Measurements from ENCODE around the gene AUTS2.

- TF ChIP-seq EZH2 (IDR thresholded peaks at IDR 0.05; ENCODE audit: borderline replicate concordance, low read depth, low read length, poor library complexity, severe bottlenecking): no peak
- TF ChIP-seq, protein P1, sequence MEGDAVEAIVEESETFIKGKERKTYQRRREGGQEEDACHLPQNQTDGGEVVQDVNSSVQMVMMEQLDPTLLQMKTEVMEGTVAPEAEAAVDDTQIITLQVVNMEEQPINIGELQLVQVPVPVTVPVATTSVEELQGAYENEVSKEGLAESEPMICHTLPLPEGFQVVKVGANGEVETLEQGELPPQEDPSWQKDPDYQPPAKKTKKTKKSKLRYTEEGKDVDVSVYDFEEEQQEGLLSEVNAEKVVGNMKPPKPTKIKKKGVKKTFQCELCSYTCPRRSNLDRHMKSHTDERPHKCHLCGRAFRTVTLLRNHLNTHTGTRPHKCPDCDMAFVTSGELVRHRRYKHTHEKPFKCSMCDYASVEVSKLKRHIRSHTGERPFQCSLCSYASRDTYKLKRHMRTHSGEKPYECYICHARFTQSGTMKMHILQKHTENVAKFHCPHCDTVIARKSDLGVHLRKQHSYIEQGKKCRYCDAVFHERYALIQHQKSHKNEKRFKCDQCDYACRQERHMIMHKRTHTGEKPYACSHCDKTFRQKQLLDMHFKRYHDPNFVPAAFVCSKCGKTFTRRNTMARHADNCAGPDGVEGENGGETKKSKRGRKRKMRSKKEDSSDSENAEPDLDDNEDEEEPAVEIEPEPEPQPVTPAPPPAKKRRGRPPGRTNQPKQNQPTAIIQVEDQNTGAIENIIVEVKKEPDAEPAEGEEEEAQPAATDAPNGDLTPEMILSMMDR (conservative IDR thresholded peaks at IDR 0.05; ENCODE audit: low read depth, low read length): no peak
Measured at GRCh38 chr7:70346844-70347462, 748.7 kb downstream of the AUTS2 start.

All from A673 (cell line).